Subcutaneous adipose tissue (tissue), 4 donors: ENCODE measurements around the gene ZFP90. TPM values are rescaled to one million over a fixed set of nuclear protein-coding genes. Genes with fewer than 3 reads are reported as not detected.

Experiments used
- CTCF ChIP-seq: fragments of 450-650 bp; IDR thresholded peaks from one replicate; pipeline ENCODE4 v1.5.1; 2016; ENCODE audit warnings: low read depth, mild to moderate bottlenecking, control low read depth, antibody characterized with exemption, moderate library complexity
- total RNA-seq, 4 donors: library from RNA; depleted of rRNA; stranded (reverse); fragments of >200 nt; gene quantifications; one replicate each; pipeline ENCODE4 v1.1.0, GENCODE V29; 2016

ZFP90 gene
- total RNA-seq, 4 donors from 2014 or later: 22.2 to 60.3 (median 47.5) TPM

- TF ChIP-seq CTCF: no peak
Measured at GRCh38 chr16:68592466-68593337, 53.6 kb downstream of the ZFP90 start.

- no peak for TF ChIP-seq CTCF
Measured at GRCh38 chr16:68596266-68596665, 57.2 kb downstream of the ZFP90 start.

- no peak for TF ChIP-seq CTCF
Measured at GRCh38 chr16:68599586-68599985, 60.5 kb downstream of the ZFP90 start.

GRCh38 chr16:68605746-68606145 is 66.7 kb downstream of the ZFP90 start:
- no peak for TF ChIP-seq CTCF

- TF ChIP-seq CTCF: no peak
Measured at GRCh38 chr16:68607443-68607842, 68.4 kb downstream of the ZFP90 start.

- TF ChIP-seq CTCF: no peak
Measured at GRCh38 chr16:68608330-68608729, 69.2 kb downstream of the ZFP90 start.

- no peak for TF ChIP-seq CTCF
Measured at GRCh38 chr16:68612996-68613395, 73.9 kb downstream of the ZFP90 start.
